HEK293 (cell line): Measurements from ENCODE around the gene PCBP2.

Experiments used
- CTCF ChIA-PET: fragments of 350-600 bp; formaldehyde crosslinking; extraction: SDS; loops from one replicate; lab custom pipeline; 2021; ENCODE audit warnings: antibody characterized with exemption; lab: Yijun Ruan, JAX
- POLR2A ChIA-PET: fragments of 300-600 bp; formaldehyde crosslinking; extraction: SDS; loops from one replicate; lab custom pipeline; 2020; ENCODE audit warnings: antibody characterized with exemption, inconsistent platforms; lab: Yijun Ruan, JAX
- H3K27ac ChIP-seq: fragments of 200-500 bp; sonication (Bioruptor generic); 2 replicates; pipeline ENCODE4 v1.5.1; 2014; ENCODE audit warnings: low read depth, low read length, control low read depth, inconsistent platforms; ENCODE audit errors: extremely low read depth
- H3K36me3 ChIP-seq, 2 experiments: fragments of 200-500 bp in 1 of 2; sonication (Bioruptor generic) in 1 of 2; 1 replicate in 1 of 2; 2 replicates in 1 of 2; pipeline ENCODE4 v1.5.1; 2014 to 2017; ENCODE audit warnings: inconsistent platforms in 2 of 2, low read length in 2 of 2; ENCODE audit not compliant: control insufficient read depth in 2 of 2, insufficient read depth in 1 of 2
- H3K4me1 ChIP-seq: fragments of 200-500 bp; sonication (Bioruptor generic); 2 replicates; pipeline ENCODE4 v1.5.1; 2014; ENCODE audit warnings: mild to moderate bottlenecking, low read length, inconsistent platforms; ENCODE audit not compliant: control insufficient read depth, insufficient read depth
- H3K4me3 ChIP-seq: 2 replicates; pipeline ENCODE4 v1.5.1; 2011; ENCODE audit warnings: low read depth, mild to moderate bottlenecking, control low read depth, low read length, moderate library complexity
- H3K9me3 ChIP-seq: fragments of 200-500 bp; sonication (Bioruptor generic); 2 replicates; pipeline ENCODE4 v1.5.1; 2014; ENCODE audit warnings: low read depth, low read length, inconsistent platforms; ENCODE audit not compliant: control insufficient read depth, insufficient read depth
- ATF2 ChIP-seq: fragments of 450-650 bp; formaldehyde crosslinking; IDR thresholded peaks from 2 replicates; pipeline ENCODE4 v1.5.1; 2016; ENCODE audit warnings: missing biosample characterization, missing genetic modification characterization, low read depth
- GLIS2 ChIP-seq: fragments of 450-650 bp; formaldehyde crosslinking; IDR thresholded peaks from 2 replicates; pipeline ENCODE4 v1.5.1; 2016; ENCODE audit warnings: missing biosample characterization, missing genetic modification characterization
- MYNN ChIP-seq: fragments of 450-650 bp; formaldehyde crosslinking; IDR thresholded peaks from 2 replicates; pipeline ENCODE4 v1.5.1; 2016; ENCODE audit warnings: missing biosample characterization, missing genetic modification characterization, borderline replicate concordance
- SCRT1 ChIP-seq: fragments of 450-650 bp; formaldehyde crosslinking; IDR thresholded peaks from 2 replicates; pipeline ENCODE4 v1.5.1; 2016; ENCODE audit warnings: missing biosample characterization, missing genetic modification characterization, borderline replicate concordance
- ZBTB11 ChIP-seq: fragments of 450-650 bp; formaldehyde crosslinking; conservative IDR thresholded peaks from 2 replicates; pipeline ENCODE4 v1.5.1; 2016; ENCODE audit warnings: low read depth, missing biosample characterization, missing genetic modification characterization
- ZFHX2 ChIP-seq: fragments of 450-650 bp; formaldehyde crosslinking; conservative IDR thresholded peaks from 2 replicates; pipeline ENCODE4 v1.5.1; 2016; ENCODE audit warnings: missing biosample characterization, missing genetic modification characterization
- ZFP3 ChIP-seq: fragments of 450-650 bp; formaldehyde crosslinking; IDR thresholded peaks from 2 replicates; pipeline ENCODE4 v1.5.1; 2016; ENCODE audit warnings: low read depth, missing biosample characterization, missing genetic modification characterization
- ZNF18 ChIP-seq: fragments of 450-650 bp; formaldehyde crosslinking; IDR thresholded peaks from 2 replicates; pipeline ENCODE4 v1.5.1; 2016; ENCODE audit warnings: missing biosample characterization, missing genetic modification characterization
- ZNF211 ChIP-seq: fragments of 450-650 bp; formaldehyde crosslinking; IDR thresholded peaks from 2 replicates; pipeline ENCODE4 v1.5.1; 2016; ENCODE audit warnings: low read depth, missing biosample characterization, missing genetic modification characterization
- ZNF221 ChIP-seq: fragments of 450-650 bp; formaldehyde crosslinking; IDR thresholded peaks from 2 replicates; pipeline ENCODE4 v1.5.1; 2017; ENCODE audit warnings: missing biosample characterization, missing genetic modification characterization, borderline replicate concordance
- ZNF292 ChIP-seq: fragments of 450-650 bp; formaldehyde crosslinking; IDR thresholded peaks from 2 replicates; pipeline ENCODE4 v1.5.1; 2016; ENCODE audit warnings: low read depth, missing biosample characterization, missing genetic modification characterization, borderline replicate concordance
- ZNF398 ChIP-seq: fragments of 450-650 bp; formaldehyde crosslinking; IDR thresholded peaks from 2 replicates; pipeline ENCODE4 v1.5.1; 2017; ENCODE audit warnings: missing biosample characterization, missing genetic modification characterization
- ZNF529 ChIP-seq: fragments of 450-650 bp; formaldehyde crosslinking; IDR thresholded peaks from 2 replicates; pipeline ENCODE4 v1.5.1; 2017; ENCODE audit warnings: missing genetic modification characterization, missing biosample characterization; ENCODE audit not compliant: insufficient replicate concordance
- ZNF555 ChIP-seq: fragments of 450-650 bp; formaldehyde crosslinking; conservative IDR thresholded peaks from 2 replicates; pipeline ENCODE4 v1.5.1; 2017; ENCODE audit warnings: missing biosample characterization, mild to moderate bottlenecking, missing genetic modification characterization, inconsistent platforms
- ZNF561 ChIP-seq: fragments of 450-650 bp; IDR thresholded peaks from 2 replicates; pipeline ENCODE4 v1.5.1; 2018; ENCODE audit warnings: missing biosample characterization, missing genetic modification characterization, borderline replicate concordance
- ZNF621 ChIP-seq: fragments of 450-650 bp; formaldehyde crosslinking; IDR thresholded peaks from 2 replicates; pipeline ENCODE4 v1.5.1; 2017; ENCODE audit warnings: missing biosample characterization, missing genetic modification characterization
- ZNF623 ChIP-seq: fragments of 450-650 bp; formaldehyde crosslinking; IDR thresholded peaks from 2 replicates; pipeline ENCODE4 v1.5.1; 2016; ENCODE audit warnings: missing biosample characterization, missing genetic modification characterization
- ZNF626 ChIP-seq: fragments of 450-650 bp; sonication (Bioruptor Pico); formaldehyde crosslinking; IDR thresholded peaks from 2 replicates; pipeline ENCODE4 v1.5.1; 2018; ENCODE audit warnings: missing biosample characterization, missing genetic modification characterization, inconsistent platforms
- ZNF664 ChIP-seq: fragments of 450-650 bp; formaldehyde crosslinking; IDR thresholded peaks from 2 replicates; pipeline ENCODE4 v1.5.1; 2016; ENCODE audit warnings: missing biosample characterization, missing genetic modification characterization
- ZSCAN23 ChIP-seq: fragments of 450-650 bp; formaldehyde crosslinking; IDR thresholded peaks from 2 replicates; pipeline ENCODE4 v1.5.1; 2016; ENCODE audit warnings: missing biosample characterization, missing genetic modification characterization
- ZXDB ChIP-seq: fragments of 450-650 bp; formaldehyde crosslinking; IDR thresholded peaks from 2 replicates; pipeline ENCODE4 v1.5.1; 2016; ENCODE audit warnings: missing biosample characterization, missing genetic modification characterization
- TF ChIP-seq, protein P1 (sequence below): fragments of 450-650 bp; formaldehyde crosslinking; IDR thresholded peaks from 2 replicates; pipeline ENCODE4 v1.5.1; 2016; ENCODE audit warnings: missing biosample characterization, missing genetic modification characterization
- TF ChIP-seq, protein P2 (sequence below): fragments of 450-650 bp; formaldehyde crosslinking; IDR thresholded peaks from 2 replicates; pipeline ENCODE4 v1.5.1; 2016; ENCODE audit warnings: missing biosample characterization, missing genetic modification characterization

Gene PCBP2

DNA sequence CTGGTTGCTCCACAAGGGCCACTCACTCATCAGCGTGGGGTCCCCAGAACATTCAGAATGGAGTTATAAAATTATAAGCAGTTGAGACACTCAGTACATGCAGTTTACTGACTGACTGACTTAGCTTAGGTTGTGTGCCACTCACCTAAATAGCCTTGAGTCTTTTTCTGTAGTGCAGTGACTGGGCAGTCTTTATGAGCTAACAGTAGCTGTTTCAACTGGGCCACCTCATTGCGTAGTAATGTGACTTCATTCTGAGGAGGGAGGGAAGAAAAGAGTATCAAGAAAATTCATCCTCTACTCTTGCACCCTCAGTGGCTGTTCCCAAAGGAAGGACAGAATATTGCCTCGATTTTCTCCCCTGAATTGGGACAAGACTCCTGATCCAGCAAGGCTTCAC, 71.2 kb downstream of the PCBP2 start (continued):
- TF ChIP-seq ZNF211 (tag by site-specific recombination) = no peak
- TF ChIP-seq ZNF623 (tag by site-specific recombination) = no peak
- no peak for TF ChIP-seq ZSCAN23 (tag by site-specific recombination)
- no peak for TF ChIP-seq ZNF18 (tag by site-specific recombination)
- TF ChIP-seq ZFP3 (tag by site-specific recombination) = no peak
- TF ChIP-seq, all 188 proteins: peak for 0

DNA sequence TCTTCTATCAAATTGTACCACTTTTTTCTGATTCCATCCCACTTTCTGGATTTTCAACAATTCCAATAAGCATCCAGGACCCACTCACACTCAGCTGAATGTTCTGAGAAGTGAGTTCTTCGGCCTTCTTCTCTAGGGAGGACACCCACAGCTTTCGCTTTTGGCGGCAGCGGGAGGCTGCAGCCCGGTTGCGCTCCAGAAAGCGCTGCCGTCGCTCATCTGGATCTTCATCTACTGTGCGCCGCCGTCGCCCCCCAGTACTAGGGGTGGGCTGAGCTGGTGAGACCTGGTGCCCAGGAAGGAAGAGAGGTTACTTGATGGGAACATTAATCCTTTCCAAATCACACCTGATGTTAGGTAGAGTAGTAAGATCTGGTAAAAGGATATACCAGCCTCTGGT, 72.6 kb downstream of the PCBP2 start:
- Histone ChIP-seq H3K27ac (no peak overlapping the region), H3K9me3 (no peaks in the 10 kb centered on the region), H3K4me3 (no peak overlapping the region), H3K36me3 (peaks cover 24 to 54% of the 10 kb centered on the region in 2 experiments; a peak in 2 of 3 replicates), H3K4me1 (no peaks in the 10 kb centered on the region)
- POLR2A ChIA-PET = no interaction called here
- TF ChIP-seq MYNN = no peak
- TF ChIP-seq ATF2 (tag by site-specific recombination) = no peak
- TF ChIP-seq, protein P1, sequence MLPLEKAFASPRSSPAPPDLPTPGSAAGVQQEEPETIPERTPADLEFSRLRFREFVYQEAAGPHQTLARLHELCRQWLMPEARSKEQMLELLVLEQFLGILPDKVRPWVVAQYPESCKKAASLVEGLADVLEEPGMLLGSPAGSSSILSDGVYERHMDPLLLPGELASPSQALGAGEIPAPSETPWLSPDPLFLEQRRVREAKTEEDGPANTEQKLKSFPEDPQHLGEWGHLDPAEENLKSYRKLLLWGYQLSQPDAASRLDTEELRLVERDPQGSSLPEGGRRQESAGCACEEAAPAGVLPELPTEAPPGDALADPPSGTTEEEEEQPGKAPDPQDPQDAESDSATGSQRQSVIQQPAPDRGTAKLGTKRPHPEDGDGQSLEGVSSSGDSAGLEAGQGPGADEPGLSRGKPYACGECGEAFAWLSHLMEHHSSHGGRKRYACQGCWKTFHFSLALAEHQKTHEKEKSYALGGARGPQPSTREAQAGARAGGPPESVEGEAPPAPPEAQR = no peak
- no peak for TF ChIP-seq ZBTB11 (tag by site-specific recombination)
- TF ChIP-seq, protein P2, sequence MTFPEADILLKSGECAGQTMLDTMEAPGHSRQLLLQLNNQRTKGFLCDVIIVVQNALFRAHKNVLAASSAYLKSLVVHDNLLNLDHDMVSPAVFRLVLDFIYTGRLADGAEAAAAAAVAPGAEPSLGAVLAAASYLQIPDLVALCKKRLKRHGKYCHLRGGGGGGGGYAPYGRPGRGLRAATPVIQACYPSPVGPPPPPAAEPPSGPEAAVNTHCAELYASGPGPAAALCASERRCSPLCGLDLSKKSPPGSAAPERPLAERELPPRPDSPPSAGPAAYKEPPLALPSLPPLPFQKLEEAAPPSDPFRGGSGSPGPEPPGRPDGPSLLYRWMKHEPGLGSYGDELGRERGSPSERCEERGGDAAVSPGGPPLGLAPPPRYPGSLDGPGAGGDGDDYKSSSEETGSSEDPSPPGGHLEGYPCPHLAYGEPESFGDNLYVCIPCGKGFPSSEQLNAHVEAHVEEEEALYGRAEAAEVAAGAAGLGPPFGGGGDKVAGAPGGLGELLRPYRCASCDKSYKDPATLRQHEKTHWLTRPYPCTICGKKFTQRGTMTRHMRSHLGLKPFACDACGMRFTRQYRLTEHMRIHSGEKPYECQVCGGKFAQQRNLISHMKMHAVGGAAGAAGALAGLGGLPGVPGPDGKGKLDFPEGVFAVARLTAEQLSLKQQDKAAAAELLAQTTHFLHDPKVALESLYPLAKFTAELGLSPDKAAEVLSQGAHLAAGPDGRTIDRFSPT = no peak
- no peak for TF ChIP-seq ZNF292 (tag by site-specific recombination)
- TF ChIP-seq ZNF221 (tag by site-specific recombination) = no peak
- TF ChIP-seq ZNF561 (tag by site-specific recombination) = no peak
- TF ChIP-seq ZFP3 (tag by site-specific recombination) = no peak
- no peak for TF ChIP-seq ZNF529
- no peak for TF ChIP-seq ZNF621
- TF ChIP-seq ZNF398 (tag by site-specific recombination) = no peak
- no peak for TF ChIP-seq ZFHX2 (tag by site-specific recombination)
- no peak for TF ChIP-seq GLIS2 (tag by site-specific recombination)
- no peak for TF ChIP-seq ZNF555 (tag by site-specific recombination)
- no peak for TF ChIP-seq ZNF664 (tag by site-specific recombination)
- no peak for TF ChIP-seq SCRT1 (tag by site-specific recombination)
- TF ChIP-seq ZXDB (tag by site-specific recombination) = no peak
- no peak for TF ChIP-seq ZNF626 (tag by site-specific recombination)
- CTCF ChIA-PET = interaction anchor here (0.9 kb wide), 1 partner anchor 16 kb away, joined by 3 read pairs; no protein-coding TSS in a partner anchor
